GM21723 (cell line): ENCODE results near the gene NLRC4.
"Not testable (repeated sequence)": the region's sequence is repeated elsewhere in the genome, so short reads cannot be mapped to it uniquely, and the experiment has no call there.

Source experiments
- ATAC-seq: cut with Tn5 transposase; IDR thresholded peaks from one replicate; pipeline ENCODE4 v1.9.1; 2021; ENCODE audit warnings: mild to moderate bottlenecking, moderate library complexity; ENCODE audit not compliant: unreplicated experiment

Gene NLRC4, protein sequence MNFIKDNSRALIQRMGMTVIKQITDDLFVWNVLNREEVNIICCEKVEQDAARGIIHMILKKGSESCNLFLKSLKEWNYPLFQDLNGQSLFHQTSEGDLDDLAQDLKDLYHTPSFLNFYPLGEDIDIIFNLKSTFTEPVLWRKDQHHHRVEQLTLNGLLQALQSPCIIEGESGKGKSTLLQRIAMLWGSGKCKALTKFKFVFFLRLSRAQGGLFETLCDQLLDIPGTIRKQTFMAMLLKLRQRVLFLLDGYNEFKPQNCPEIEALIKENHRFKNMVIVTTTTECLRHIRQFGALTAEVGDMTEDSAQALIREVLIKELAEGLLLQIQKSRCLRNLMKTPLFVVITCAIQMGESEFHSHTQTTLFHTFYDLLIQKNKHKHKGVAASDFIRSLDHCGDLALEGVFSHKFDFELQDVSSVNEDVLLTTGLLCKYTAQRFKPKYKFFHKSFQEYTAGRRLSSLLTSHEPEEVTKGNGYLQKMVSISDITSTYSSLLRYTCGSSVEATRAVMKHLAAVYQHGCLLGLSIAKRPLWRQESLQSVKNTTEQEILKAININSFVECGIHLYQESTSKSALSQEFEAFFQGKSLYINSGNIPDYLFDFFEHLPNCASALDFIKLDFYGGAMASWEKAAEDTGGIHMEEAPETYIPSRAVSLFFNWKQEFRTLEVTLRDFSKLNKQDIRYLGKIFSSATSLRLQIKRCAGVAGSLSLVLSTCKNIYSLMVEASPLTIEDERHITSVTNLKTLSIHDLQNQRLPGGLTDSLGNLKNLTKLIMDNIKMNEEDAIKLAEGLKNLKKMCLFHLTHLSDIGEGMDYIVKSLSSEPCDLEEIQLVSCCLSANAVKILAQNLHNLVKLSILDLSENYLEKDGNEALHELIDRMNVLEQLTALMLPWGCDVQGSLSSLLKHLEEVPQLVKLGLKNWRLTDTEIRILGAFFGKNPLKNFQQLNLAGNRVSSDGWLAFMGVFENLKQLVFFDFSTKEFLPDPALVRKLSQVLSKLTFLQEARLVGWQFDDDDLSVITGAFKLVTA

DNA sequence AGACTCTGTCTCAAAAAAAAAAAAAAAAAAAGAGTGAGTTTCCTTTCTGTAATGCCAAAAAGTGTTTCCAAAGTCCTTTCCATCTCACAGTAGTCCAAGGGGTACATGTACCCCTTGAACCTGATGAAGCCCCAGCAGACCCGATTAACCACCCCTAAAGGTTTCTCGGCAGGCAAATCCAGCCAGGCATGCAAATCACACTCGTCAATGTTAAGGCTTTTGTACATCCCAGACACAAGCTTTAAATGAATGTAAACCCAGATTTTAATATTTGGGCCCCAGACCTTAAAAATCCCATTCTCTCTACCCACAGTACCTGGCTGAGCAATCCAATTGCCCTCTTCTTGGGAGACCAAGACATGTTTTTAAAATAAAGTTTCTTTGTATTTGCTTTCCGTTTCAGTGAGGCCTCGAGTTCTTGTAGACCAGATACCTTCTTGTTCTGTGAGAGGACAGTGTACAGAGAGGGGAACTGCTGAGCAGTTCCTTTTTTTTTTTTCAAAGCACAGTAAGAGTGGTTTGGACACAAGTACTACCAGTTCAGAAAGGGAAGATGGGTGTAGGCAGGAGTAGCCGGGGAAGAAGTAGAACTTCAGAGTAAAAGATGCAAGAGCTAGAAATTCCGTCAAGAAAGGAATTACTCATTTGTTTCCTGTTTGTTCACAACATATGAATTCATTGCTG is at the start of gene NLRC4:
Gene NLRC4 (minus strand): TSS at position 465 of the 684 bp plus-strand sequence. CDS start 8,111 bp downstream, outside the sequence.
- peak; percentile 95 for ATAC-seq

DNA sequence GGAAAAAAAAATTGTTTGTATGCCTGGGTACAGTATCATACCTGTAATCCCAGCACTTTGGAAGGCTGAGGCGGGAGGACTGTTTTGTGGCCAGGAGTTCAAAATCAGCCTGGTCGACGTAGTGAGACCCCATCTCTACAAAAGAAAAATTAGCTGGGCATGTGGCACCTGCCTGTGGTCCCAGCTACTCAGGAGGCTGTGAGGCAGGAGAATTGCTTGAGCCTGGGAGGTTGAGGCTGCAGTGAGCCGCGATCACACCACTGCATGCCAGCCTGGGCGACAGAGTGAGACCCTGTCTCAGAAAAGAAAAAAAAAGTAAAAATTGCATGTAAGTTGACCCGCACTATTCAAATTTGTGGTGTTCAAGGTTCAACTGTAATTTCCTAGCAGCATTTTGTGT is 45.9 kb upstream of the NLRC4 start:
- no peak for ATAC-seq

DNA sequence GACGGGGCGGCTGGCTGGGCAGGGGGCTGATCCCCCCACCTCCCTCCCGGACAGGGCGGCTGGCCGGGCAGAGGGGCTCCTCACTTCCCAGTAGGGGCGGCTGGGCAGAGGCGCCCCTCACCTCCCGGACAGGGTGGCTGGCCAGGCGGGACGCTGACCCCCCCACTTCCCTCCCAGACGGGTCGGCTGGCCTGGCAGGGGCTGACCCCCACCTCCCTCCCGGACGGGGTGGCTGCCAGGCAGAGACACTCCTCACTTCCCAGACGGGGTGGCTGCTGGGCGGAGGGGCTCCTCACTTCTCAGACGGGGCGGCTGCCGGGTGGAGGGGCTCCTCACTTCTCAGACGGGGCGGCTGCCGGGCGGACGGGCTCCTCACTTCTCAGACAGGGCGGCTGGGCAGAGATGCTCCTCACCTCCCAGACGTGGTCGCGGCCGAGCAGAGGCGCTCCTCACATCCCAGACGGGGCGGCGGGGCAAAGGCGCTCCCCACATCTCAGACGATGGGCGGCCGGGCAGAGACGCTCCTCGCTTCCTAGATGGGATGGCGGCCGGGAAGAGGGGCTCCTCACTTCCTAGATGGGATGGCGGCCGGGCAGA is 29.4 kb upstream of the NLRC4 start:
- not testable (repeated sequence) for ATAC-seq

DNA sequence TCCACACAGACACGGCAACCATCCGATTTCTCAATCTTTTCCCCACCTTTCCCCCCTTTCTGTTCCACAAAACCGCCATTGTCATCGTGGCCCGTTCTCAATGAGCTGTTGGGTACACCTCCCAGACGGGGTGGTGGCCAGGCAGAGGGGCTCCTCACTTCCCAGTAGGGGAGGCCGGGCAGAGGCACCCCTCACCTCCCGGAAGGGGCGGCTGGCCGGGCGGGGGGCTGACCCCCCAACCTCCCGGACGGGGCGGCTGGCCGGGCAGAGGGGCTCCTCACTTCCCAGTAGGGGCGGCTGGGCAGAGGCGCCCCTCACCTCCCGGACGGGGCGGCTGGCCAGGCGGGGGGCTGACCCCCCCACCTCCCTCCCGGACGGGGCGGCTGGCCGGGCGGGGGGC is 28.8 kb upstream of the NLRC4 start:
- ATAC-seq, result not testable (repeated sequence)

DNA sequence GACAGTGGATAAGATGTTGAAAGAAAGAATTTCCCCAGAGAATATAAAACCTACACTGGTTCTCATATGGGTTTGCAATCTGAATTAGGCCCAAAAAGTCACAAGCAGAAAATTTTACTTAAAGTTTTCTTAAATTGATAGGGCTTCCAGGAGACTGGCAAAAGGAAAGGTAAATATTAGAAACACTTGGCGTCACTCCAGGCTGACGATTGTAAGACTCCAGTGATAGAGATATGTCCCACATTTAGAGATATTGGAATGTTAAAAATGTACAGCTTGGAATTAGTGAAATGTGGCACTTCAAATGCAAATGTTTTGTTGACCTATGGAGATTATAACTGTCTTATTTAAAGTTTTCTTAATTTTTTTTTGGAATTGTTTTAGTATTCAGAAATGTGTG is 27.1 kb upstream of the NLRC4 start:
- no peak for ATAC-seq

DNA sequence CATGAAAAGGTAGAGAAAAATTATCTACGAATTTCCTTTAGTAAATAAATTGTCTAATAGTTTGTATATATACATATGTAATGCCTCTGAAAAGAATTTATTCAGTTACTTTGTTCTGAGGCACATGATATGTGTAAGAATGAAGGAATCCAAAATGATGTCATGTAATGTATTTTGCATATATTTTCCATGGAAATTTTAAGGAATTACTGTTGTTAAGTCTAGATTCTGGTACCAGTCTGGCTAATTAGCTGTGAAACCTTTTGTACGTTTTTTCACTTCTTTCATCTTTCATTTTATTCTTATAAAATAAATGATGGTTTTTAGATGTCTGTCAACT is 25.3 kb upstream of the NLRC4 start:
- no peak for ATAC-seq

DNA sequence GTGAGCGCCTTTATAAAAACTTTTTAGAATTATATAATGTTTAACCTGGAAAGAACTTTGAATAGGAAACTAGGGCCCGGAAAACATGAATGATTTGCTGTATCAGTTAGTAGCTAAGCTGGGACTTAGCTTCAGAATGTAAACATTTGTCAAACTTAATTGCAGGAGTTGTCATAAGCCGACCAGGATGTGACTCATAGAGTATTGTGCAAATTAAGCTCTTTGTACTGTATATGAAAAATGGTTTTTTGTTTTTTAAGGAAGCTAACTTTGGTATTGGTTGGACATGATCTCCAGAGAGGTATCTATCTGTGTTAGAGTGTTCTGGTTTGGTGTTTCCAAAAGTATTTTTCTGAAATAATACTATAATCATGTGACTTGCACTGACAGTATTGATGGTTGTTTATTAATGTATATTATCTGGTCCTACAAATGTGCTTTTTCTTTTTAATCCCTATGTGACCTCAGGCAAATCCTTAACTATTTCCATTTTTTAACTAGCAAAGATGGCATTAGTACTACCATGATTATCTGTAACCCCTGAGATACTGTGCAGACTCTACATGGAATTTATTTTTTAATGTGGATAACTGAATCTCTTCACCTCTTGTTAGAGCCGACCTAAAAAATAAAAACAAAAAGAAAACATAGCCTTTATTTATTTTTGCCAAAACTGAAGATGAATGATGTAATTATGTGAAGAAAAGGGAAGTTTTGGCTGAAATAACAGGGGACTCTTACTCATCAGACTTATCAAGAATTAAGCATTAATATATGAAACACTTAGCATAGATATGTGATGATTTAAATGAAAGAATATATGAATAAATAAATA is 24.7 kb upstream of the NLRC4 start:
- ATAC-seq, result no peak

DNA sequence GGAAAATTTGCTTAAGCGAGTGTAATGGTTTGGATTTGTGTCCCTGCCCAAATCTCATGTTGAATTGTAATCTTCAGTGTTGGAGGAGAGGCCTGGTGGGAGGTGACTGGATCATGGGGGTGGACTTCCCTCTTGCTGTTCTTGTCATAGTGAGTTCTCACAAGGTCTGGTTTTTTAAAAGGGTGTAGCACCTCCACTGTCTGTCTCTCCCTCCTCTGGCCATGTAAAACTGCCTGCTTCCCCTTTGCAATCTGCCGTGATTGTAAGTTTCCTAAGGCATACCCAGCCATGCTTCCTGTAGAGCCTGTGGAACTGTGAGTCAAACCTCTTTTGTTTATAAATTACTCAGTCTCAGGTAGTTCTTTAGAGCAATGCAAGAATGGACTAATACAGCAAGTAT is 19.6 kb upstream of the NLRC4 start:
- no peak for ATAC-seq

DNA sequence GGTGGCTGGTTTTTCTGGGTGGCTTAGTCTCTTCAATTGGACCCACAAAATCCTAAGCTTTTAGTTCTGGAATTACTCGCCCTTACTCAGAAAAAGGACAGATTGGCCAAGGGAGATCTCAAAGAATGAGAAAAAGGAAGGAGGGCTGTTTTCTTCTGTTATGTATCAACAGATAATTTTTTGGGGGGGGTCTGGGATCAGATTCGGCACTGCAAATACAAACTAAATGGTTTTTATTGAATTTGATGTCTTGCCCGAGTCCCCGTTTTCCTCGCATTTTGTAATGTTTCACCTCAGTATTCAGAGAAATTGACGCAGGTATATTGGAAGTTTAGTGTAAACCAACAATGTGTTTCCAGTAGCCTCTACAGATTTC is 13.8 kb upstream of the NLRC4 start:
- ATAC-seq, result no peak

DNA sequence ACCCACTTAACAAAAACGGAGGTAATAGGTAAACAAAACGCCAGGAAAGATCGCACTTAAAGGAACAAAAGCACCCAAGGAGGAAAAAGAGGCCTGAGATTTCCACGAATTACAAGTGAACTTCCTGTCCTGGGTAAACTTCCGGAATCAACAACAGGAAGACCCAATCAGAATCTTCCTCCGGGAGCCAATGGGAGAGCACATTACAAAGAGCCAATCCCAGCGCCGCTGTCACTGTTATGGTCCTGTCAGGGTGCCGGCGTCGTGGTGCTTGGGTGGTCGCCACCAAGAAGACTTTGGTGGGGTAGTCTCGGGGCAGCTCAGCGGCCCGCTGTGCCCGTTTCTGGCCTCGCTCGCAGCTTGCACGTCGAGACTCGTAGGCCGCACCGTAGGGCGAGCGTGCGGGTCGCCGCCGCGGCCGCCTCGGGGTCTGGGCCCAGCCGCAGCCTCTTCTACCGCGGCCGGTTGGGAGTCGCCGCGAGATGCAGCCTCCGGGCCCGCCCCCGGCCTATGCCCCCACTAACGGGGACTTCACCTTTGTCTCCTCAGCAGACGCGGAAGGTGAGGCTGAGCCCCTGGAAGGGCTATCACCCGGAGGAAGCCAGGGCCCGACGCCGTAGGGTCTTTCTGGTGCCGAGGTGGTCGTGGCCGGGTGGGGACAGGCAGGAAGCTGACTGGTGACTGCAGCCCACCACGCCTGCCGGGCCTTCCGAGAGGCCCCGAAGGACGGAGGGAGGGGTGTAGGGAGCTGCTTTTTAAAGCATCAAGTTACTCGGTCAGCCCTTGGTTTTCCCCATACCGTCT is 13.2 kb upstream of the NLRC4 start, which contains the start of gene YIPF4:
Gene YIPF4 (plus strand): TSS at position 231 of the 804 bp plus-strand sequence. CDS start 252 bp downstream, at position 483.
- ATAC-seq, result peak; percentile 97

DNA sequence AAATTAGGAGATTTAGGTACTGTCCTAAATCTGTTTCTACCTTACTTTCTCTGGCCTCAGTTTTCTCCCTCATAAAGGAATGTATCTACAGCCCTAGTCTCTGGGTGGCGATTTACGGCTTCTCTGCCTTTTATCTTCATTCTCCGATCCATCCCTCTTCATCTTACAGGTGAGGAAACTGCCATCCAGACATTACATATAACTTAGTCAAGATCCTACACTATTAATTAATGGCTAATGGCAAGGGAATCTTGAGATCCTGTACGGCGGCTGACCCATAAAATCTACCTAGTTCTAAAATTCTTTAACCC is 12.6 kb upstream of the NLRC4 start:
- no peak for ATAC-seq

DNA sequence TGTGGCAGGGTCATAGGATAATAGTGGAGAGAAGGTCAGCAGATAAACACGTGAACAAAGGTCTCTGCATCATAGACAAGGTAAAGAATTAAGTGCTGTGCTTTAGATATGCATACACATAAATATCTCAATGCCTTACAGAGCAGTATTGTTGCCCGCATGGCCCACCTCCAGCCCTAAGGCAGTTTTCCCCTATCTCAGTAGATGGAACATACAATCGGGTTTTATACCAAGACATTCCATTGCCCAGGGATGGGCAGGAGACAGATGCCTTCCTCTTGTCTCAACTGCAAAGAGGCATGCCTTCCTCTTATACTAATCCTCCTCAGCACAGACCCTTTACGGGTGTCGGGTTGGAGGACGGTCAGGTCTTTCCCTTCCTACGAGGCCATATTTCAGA is 11.1 kb upstream of the NLRC4 start:
- not testable (repeated sequence) for ATAC-seq

DNA sequence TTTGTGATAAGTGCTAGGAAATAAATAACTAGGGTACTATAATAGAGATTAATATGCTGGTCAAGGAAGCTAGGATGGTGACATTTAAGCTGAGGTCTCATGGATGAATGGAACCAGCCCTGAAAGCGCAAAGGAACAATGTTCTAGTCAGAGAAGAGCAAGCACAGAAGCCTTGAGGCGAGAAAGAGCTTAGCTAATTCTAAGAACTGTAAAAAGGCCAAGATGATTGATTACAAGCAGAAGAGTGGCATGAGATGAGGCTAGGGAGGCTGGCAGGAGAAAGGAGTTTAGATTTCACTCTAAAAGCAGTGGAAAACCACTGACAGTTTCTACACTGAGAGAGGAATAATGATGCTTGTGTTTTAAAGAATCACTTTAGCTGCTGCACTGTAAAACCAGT is 9.6 kb upstream of the NLRC4 start:
- ATAC-seq, result no peak

DNA sequence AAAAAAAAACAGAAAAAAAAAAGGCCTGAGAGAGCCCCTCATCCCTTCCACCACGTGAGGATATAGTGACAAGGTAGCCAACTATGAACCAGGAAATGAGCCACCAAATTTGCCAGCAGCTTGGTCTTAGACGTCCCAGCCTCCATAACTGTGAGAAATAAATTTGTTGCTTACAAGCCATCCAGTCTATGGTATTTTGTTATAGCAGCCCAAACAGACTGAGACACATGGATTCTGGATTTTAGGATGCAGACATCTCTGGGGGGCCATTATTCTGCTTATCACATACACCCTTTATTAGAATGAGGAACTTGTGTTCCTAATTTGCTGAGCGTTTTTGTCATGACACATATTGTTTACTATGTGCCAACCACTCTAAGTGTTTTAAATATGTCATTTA is 7.6 kb upstream of the NLRC4 start:
- no peak for ATAC-seq

DNA sequence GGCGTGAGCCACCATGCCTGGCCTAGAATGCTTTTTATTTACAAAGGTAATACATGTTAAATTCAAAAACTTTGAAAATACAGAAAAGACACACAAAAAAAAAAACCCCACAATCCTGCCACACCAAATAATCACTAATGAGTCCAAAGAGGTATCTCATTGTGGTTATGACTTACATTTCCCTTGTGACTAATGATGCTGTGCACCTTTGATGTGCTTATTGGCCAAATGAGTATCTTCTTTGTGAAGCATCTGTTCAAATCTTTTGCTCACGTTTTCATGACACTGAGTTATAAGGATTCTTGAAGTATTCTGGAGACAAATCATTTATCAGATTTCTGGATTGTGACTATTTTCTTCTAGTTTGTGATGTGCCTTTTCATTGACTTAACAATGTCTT is 6.4 kb upstream of the NLRC4 start:
- ATAC-seq, result no peak

DNA sequence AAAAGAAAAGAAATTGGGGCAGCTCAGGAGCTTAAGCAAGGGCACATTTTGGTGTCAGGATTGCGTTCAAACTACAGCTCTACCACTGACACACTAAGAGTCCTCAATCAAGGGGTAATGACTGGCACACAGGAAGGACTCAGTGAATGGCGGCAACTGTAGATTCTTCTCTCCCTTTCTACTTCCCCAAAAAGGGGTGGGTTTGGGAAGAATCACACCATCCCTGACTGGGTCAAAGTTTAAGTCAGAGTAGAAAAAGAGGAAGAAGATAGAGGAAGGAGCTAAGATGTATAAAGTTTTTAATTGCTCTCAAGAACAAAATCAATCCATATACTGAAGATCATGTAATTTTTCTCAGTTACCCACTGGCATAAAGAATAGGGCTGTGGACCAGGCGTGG is 2.6 kb downstream of the NLRC4 start:
- no peak for ATAC-seq

DNA sequence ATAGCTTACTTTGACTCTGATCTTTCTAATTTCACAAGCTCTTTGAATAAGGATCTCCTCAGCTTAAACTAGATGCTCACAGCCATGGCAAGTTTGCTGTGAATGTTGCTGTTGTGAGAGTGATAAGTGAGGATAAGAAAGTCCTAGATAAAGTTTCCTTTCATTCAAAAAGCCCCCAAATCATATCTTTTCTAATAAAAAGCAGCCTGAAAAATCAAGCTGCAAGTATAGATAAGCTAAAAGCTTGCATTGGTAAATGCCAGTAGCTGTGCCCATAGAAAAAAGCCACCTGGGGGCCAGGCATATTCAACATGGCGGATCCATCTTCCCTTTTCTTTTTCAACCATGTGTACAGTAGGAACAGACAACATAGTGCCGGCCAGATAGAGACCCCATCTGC is 4.3 kb downstream of the NLRC4 start:
- ATAC-seq, result no peak

DNA sequence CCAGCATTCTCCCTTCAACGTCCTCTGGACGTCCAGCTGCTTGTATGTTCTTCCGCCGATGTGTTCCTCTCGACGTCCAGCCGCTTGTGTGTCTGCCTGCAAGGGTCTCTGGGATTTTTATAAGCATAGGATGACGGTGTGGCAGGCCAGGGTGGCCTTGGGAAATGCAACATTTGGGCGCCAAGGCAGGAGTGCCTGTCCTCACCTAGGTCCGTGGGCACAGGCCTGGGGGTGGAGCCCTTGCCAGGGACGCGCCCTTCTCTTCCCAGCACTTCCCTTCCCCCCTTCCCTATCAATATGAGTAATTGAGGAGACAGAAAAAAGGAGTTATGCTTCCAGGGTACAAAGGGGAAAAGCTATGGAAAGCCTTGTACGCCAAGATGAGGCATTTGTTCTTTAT is 6.4 kb downstream of the NLRC4 start:
- ATAC-seq, result no peak

DNA sequence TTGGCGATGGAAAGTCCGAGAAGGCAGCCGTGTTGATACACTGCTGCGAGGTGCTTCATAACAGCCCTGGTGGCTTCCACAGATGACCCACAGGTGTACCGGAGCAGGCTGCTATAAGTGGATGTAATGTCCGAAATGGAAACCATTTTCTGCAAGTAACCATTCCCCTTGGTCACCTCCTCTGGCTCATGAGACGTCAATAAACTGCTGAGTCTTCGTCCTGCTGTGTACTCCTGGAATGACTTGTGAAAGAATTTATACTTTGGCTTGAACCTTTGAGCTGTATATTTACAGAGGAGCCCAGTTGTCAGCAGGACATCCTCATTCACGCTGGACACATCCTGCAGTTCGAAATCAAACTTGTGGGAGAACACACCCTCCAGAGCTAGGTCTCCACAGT is 14.4 kb downstream of the NLRC4 start:
- ATAC-seq, result no peak
